GM12864 (cell line): ENCODE data around the gene NOX5.

ENCODE experiments used
- DNase-seq: peaks from one replicate; pipeline ENCODE4 v3.0.0-alpha.2; 2011; ENCODE audit warnings: low read depth
- H3K4me3 ChIP-seq: 2 replicates; pipeline ENCODE4 v1.5.1; 2011; ENCODE audit warnings: mild to moderate bottlenecking, low read depth, low read length, control low read depth
- TF ChIP-seq, protein P1 (sequence below): IDR thresholded peaks from 2 replicates; pipeline ENCODE4 v1.5.1; 2011; ENCODE audit warnings: low read depth, mild to moderate bottlenecking, moderate library complexity, low read length, control low read depth, inconsistent platforms; ENCODE audit errors: missing control alignments

NOX5 gene

GRCh38 chr15:69034352-69034751 lies 19.9 kb downstream of the NOX5 start:
- H3K4me3 ChIP-seq = no peak overlapping the region
- TF ChIP-seq, protein P1, sequence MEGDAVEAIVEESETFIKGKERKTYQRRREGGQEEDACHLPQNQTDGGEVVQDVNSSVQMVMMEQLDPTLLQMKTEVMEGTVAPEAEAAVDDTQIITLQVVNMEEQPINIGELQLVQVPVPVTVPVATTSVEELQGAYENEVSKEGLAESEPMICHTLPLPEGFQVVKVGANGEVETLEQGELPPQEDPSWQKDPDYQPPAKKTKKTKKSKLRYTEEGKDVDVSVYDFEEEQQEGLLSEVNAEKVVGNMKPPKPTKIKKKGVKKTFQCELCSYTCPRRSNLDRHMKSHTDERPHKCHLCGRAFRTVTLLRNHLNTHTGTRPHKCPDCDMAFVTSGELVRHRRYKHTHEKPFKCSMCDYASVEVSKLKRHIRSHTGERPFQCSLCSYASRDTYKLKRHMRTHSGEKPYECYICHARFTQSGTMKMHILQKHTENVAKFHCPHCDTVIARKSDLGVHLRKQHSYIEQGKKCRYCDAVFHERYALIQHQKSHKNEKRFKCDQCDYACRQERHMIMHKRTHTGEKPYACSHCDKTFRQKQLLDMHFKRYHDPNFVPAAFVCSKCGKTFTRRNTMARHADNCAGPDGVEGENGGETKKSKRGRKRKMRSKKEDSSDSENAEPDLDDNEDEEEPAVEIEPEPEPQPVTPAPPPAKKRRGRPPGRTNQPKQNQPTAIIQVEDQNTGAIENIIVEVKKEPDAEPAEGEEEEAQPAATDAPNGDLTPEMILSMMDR = no peak
- no peak for DNase-seq

DNA sequence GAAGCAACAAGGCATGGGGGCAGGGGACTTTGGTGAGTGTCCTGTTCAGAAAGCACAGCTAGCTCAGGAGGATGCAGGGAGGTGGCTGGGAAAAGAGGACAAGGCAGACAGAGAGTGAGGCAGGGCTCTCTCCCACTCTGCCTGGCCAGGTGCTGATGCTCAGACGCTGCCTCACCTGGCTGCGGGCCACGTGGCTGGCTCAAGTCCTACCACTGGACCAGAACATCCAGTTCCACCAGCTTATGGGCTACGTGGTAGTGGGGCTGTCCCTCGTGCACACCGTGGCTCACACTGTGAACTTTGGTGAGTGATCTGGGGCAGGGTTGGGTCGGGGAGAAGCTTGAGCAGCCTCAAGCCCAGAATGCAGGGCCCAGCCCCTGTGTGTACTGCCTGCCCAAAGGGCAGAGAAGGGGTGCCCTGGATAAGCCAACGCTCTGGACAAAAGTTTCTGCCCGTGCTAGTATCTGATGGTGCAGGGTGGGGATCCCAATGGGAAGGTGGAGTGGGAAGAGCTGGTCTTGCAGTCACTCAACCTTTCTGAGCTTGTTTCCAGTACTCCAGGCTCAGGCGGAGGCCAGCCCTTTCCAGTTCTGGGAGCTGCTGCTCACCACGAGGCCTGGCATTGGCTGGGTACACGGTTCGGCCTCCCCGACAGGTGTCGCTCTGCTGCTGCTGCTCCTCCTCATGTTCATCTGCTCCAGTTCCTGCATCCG lies 20.9 kb downstream of the NOX5 start:
- no peak for DNase-seq
- TF ChIP-seq, protein P1 = peak; percentile 65
- no peak overlapping the region for H3K4me3 ChIP-seq

- no peak overlapping the region for H3K4me3 ChIP-seq
- TF ChIP-seq, protein P1 = no peak
- DNase-seq = no peak
Measured at GRCh38 chr15:69035918-69036258, 21.4 kb downstream of the NOX5 start.

DNA sequence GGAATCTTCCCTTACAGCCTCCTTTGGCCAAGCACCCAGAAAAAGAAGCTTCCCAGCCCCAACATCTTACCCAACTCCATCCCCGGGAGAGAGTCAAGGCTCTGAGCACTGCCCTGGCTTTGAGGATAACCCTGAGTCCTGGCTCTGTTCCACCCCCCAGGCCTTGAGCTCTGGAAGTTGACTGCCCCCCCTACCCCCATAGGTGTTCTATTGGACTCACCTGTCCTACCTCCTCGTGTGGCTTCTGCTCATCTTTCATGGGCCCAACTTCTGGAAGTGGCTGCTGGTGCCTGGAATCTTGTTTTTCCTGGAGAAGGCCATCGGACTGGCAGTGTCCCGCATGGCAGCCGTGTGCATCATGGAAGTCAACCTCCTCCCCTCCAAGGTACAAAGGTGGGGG lies 22.3 kb downstream of the NOX5 start:
- no peak for DNase-seq
- no peak overlapping the region for H3K4me3 ChIP-seq
- TF ChIP-seq, protein P1 = no peak

GRCh38 chr15:69037482-69037881 lies 23.0 kb downstream of the NOX5 start:
- TF ChIP-seq, protein P1 = no peak
- no peak overlapping the region for H3K4me3 ChIP-seq
- DNase-seq = no peak

DNA sequence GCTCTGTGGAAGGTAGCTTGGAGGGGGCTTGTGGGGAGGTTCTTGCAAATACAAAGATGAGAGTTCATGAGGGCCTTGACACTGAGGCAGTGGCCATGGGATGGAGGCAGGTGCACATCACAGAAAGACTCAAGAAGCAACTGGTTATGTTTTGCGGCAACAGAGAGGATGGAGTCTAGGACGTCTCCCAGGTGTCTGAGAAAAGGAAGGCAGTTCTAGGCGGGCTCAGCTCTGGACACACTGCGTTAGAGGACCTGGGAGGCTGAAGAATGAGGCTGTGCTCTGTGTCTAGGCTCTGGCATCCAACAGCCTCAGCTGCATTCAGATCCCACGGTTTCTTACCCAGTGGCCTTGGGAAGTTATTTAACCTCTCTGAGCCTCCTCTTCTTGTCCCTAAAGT lies 23.5 kb downstream of the NOX5 start:
- TF ChIP-seq, protein P1 = no peak
- no peak overlapping the region for H3K4me3 ChIP-seq

DNA sequence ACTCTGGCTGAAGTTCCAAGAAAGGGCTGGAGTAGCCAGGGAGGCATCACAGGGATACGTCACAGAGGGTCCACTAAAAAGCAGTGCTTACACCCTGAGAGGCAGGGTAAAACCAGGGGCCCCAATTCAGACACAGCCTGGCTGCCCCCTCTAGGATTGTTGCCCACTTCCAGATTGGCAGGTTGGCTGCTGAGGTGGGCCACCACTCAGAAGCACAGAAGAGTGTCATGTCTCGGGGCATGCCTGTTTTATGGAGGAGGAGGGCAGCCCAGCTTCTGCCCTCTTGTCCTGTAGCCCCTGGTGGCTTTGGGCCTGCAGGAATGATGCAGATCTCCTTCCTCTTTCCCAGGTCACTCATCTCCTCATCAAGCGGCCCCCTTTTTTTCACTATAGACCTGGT lies 24.0 kb downstream of the NOX5 start:
- TF ChIP-seq, protein P1 = no peak
- no peak for DNase-seq
- no peak overlapping the region for H3K4me3 ChIP-seq

More for the DNA sequence above, 23.5 kb downstream of the NOX5 start:
- DNase-seq = no peak
